PC-3 (cell line): Measurements from ENCODE around the gene GLRX5.

Experiments
- CTCF ChIP-seq: fragments of 300-600 bp; sonication (generic); conservative IDR thresholded peaks from 2 replicates; pipeline ENCODE4 v1.5.1; 2017; ENCODE audit warnings: antibody characterized with exemption, low read depth, mild to moderate bottlenecking, low read length
- EZH2 ChIP-seq: fragments of 300-600 bp; sonication (generic); IDR thresholded peaks from one replicate; pipeline ENCODE4 v1.6.1; 2017; ENCODE audit warnings: antibody characterized with exemption, mild to moderate bottlenecking, low read length; ENCODE audit not compliant: unreplicated experiment

GRCh38 chr14:95523815-95524448, 10.9 kb upstream of the GLRX5 start:
- TF ChIP-seq CTCF (no peak), EZH2 (no peak)
